HepG2 (cell line): ENCODE measurements around the gene REEP6. TPM values are rescaled to one million over a fixed set of nuclear protein-coding genes. Genes with fewer than 3 reads are reported as not detected.

Source experiments
- AGO2 ChIP-seq: fragments of 200-400 bp; formaldehyde crosslinking; optimal IDR thresholded peaks from 2 replicates; pipeline ENCODE3; 2017; ENCODE audit warnings: mild to moderate bottlenecking, low read depth, low read length, moderate library complexity
- ARID2 ChIP-seq: sonication (generic); formaldehyde crosslinking; IDR thresholded peaks from 2 replicates; pipeline ENCODE4 v1.8.1; 2022; ENCODE audit warnings: mild to moderate bottlenecking, missing genetic modification reagents, borderline replicate concordance
- KAT2B ChIP-seq: fragments of 150-350 bp; IDR thresholded peaks from 2 replicates; pipeline ENCODE4 v1.6.1; 2014; ENCODE audit warnings: low read depth, low read length, borderline replicate concordance
- NONO ChIP-seq, 2 experiments: fragments of 450-650 bp in 1 of 2; sonication (generic) in 1 of 2; formaldehyde crosslinking in 1 of 2; IDR thresholded peaks in 1 of 2; conservative IDR thresholded peaks in 1 of 2; 2 replicates each; pipeline versions ENCODE4 v1.6.1 to v1.8.0; 2017 to 2022; ENCODE audit warnings: mild to moderate bottlenecking in 1 of 2, missing genetic modification reagents in 1 of 2, moderate library complexity in 1 of 2
- POLR2G ChIP-seq: fragments of 200-400 bp; formaldehyde crosslinking; IDR thresholded peaks from 2 replicates; pipeline ENCODE4 v1.6.1; 2018; ENCODE audit warnings: mild to moderate bottlenecking, low read depth, low read length, moderate library complexity
- RXRA ChIP-seq: sonication (generic); formaldehyde crosslinking; IDR thresholded peaks from 2 replicates; pipeline ENCODE4 v1.5.1; 2020; ENCODE audit warnings: missing genetic modification reagents
- SAP130 ChIP-seq: IDR thresholded peaks from 2 replicates; pipeline ENCODE4 v1.6.1; 2016; ENCODE audit warnings: low read depth
- SRSF1 ChIP-seq: fragments of 200-400 bp; formaldehyde crosslinking; optimal IDR thresholded peaks from 2 replicates; pipeline ENCODE3; 2017; ENCODE audit warnings: mild to moderate bottlenecking, low read depth, low read length, moderate library complexity
- UBTF ChIP-seq: sonication (generic); formaldehyde crosslinking; IDR thresholded peaks from 2 replicates; pipeline ENCODE4 v1.4.0; 2020; ENCODE audit warnings: mild to moderate bottlenecking, missing genetic modification reagents
- ZGPAT ChIP-seq: IDR thresholded peaks from 2 replicates; pipeline ENCODE4 v1.6.1; 2016; ENCODE audit warnings: mild to moderate bottlenecking
- ZMYM2 ChIP-seq: sonication (generic); formaldehyde crosslinking; IDR thresholded peaks from 2 replicates; pipeline ENCODE4 v1.8.0; 2022; ENCODE audit warnings: mild to moderate bottlenecking, missing genetic modification reagents
- ZNF235 ChIP-seq: sonication (generic); formaldehyde crosslinking; IDR thresholded peaks from 2 replicates; pipeline ENCODE4 v1.8.1; 2023; ENCODE audit warnings: mild to moderate bottlenecking, missing genetic modification reagents, borderline replicate concordance
- ZNF557 ChIP-seq: sonication (generic); formaldehyde crosslinking; IDR thresholded peaks from 2 replicates; pipeline ENCODE4 v1.4.0; 2020; ENCODE audit warnings: missing genetic modification reagents
- ZNF747 ChIP-seq: sonication (generic); formaldehyde crosslinking; IDR thresholded peaks from 2 replicates; pipeline ENCODE4 v1.8.1; 2023; ENCODE audit warnings: missing genetic modification reagents, mild to moderate bottlenecking, borderline replicate concordance
- ZNF770 ChIP-seq: sonication (generic); formaldehyde crosslinking; IDR thresholded peaks from 2 replicates; pipeline ENCODE4 v1.5.0; 2020; ENCODE audit warnings: mild to moderate bottlenecking, missing genetic modification reagents
- polyA plus RNA-seq, 8 experiments: library from polyadenylated mRNA; depleted of rRNA in 3 of 8; stranded (reverse) in 7 of 8; unstranded in 1 of 8; fragments of >200 nt; fragmentation: Illumina TruSeq in 4 of 8; extraction: Trizol in 4 of 8; gene quantifications; 2 replicates each; pipeline versions ENCODE4 v1.2.1 to v1.2.3, GENCODE V29; 2011 to 2016; ENCODE audit warnings: low read depth in 4 of 8, missing spikeins in 1 of 8, mixed read lengths in 1 of 8; ENCODE audit not compliant: insufficient read depth in 1 of 8
- total RNA-seq, 5 experiments: library from RNA; depleted of rRNA; stranded (reverse); fragments of >200 nt; fragmentation: Illumina TruSeq; extraction: Trizol; gene quantifications; 2 replicates each; pipeline ENCODE4 v1.2.3, GENCODE V29; 2016; ENCODE audit warnings: low read depth in 1 of 5
- TF ChIP-seq, protein P1 (sequence below): sonication (generic); formaldehyde crosslinking; IDR thresholded peaks from 2 replicates; pipeline ENCODE4 v1.4.0; 2020; ENCODE audit warnings: missing genetic modification reagents, low read depth, mild to moderate bottlenecking, borderline replicate concordance
- TF ChIP-seq, protein P2 (sequence below): sonication (generic); formaldehyde crosslinking; IDR thresholded peaks from 2 replicates; pipeline ENCODE4 v1.4.0; 2020; ENCODE audit warnings: mild to moderate bottlenecking, missing genetic modification reagents, borderline replicate concordance

The REEP6 gene
- total and polyA plus RNA-seq, 2 of the 13 experiments (the other 11 are each of a cell fraction or from before 2014, with no cell fraction given), result 10.0 to 28.8 TPM

- TF ChIP-seq UBTF (CRISPR knock-in tag), result peak; percentile 51; the same call in 1 of the 2 replicates
- peak; percentile 78; the same call in 1 of the 2 replicates for TF ChIP-seq RXRA (CRISPR knock-in tag)
- 0 out of 2 replicates have a peak, but pooled peaks have one; percentile 34 for TF ChIP-seq ZNF747 (CRISPR knock-in tag)
- no peak for TF ChIP-seq ARID2 (CRISPR knock-in tag)
- TF ChIP-seq, protein P1, sequence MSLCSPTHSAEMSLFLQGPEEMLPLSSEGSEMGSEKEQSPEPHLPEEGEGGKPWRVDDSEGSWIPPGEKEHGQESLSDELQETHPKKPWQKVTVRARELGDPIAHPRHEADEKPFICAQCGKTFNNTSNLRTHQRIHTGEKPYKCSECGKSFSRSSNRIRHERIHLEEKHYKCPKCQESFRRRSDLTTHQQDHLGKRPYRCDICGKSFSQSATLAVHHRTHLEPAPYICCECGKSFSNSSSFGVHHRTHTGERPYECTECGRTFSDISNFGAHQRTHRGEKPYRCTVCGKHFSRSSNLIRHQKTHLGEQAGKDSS, result peak; percentile 17; the same call in 1 of the 2 replicates
- peak; percentile 35; the same call in 1 of the 2 replicates for TF ChIP-seq ZGPAT (CRISPR knock-in tag)
- peak; percentile 69 for TF ChIP-seq SRSF1
- no peak for TF ChIP-seq KAT2B
- TF ChIP-seq AGO2, result peak; percentile 35
- TF ChIP-seq POLR2G, result peak; percentile 23
- no peak for TF ChIP-seq ZNF557 (CRISPR knock-in tag)
- TF ChIP-seq ZNF770 (CRISPR knock-in tag), result peak; percentile 85; the same call in 1 of the 2 replicates
- peak; percentile 19; the same call in 1 of the 2 replicates for TF ChIP-seq SAP130 (CRISPR knock-in tag)
- TF ChIP-seq, protein P2, sequence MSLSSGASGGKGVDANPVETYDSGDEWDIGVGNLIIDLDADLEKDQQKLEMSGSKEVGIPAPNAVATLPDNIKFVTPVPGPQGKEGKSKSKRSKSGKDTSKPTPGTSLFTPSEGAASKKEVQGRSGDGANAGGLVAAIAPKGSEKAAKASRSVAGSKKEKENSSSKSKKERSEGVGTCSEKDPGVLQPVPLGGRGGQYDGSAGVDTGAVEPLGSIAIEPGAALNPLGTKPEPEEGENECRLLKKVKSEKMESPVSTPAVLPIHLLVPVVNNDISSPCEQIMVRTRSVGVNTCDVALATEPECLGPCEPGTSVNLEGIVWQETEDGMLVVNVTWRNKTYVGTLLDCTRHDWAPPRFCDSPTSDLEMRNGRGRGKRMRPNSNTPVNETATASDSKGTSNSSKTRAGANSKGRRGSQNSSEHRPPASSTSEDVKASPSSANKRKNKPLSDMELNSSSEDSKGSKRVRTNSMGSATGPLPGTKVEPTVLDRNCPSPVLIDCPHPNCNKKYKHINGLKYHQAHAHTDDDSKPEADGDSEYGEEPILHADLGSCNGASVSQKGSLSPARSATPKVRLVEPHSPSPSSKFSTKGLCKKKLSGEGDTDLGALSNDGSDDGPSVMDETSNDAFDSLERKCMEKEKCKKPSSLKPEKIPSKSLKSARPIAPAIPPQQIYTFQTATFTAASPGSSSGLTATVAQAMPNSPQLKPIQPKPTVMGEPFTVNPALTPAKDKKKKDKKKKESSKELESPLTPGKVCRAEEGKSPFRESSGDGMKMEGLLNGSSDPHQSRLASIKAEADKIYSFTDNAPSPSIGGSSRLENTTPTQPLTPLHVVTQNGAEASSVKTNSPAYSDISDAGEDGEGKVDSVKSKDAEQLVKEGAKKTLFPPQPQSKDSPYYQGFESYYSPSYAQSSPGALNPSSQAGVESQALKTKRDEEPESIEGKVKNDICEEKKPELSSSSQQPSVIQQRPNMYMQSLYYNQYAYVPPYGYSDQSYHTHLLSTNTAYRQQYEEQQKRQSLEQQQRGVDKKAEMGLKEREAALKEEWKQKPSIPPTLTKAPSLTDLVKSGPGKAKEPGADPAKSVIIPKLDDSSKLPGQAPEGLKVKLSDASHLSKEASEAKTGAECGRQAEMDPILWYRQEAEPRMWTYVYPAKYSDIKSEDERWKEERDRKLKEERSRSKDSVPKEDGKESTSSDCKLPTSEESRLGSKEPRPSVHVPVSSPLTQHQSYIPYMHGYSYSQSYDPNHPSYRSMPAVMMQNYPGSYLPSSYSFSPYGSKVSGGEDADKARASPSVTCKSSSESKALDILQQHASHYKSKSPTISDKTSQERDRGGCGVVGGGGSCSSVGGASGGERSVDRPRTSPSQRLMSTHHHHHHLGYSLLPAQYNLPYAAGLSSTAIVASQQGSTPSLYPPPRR (CRISPR knock-in tag), result peak; percentile 49; the same call in 1 of the 2 replicates
- TF ChIP-seq ZNF235, result no peak
- TF ChIP-seq NONO (IDR thresholded peaks at IDR 0.05), result no peak
- TF ChIP-seq NONO (CRISPR knock-in tag; conservative IDR thresholded peaks at IDR 0.05), result peak; percentile 72; the same call in 1 of the 2 replicates
- peak; percentile 18; the same call in 1 of the 2 replicates for TF ChIP-seq ZMYM2
Measured at GRCh38 chr19:1492474-1493006, 1.6 kb downstream of the REEP6 start (continued).
